GM23338 (cell line): ENCODE data around the gene CDC42BPA. TPM values are rescaled to one million over a fixed set of nuclear protein-coding genes. Genes with fewer than 3 reads are reported as not detected.

Source experiments
- ATAC-seq: fragments of 200-7000 bp; cut with Tn5 transposase; 3 replicates; pipeline ENCODE4 v1.9.1; 2020
- DNase-seq: peaks from one replicate; pipeline ENCODE4 v3.0.0-alpha.2; 2015; ENCODE audit warnings: low spot score
- H2AFZ ChIP-seq: fragments of 200-600 bp; sonication (generic); 2 replicates; pipeline ENCODE4 v1.8.0; 2016; ENCODE audit warnings: antibody characterized with exemption, mild to moderate bottlenecking, moderate library complexity
- H3F3A ChIP-seq: fragments of 200-600 bp; sonication (generic); replicated peaks from 2 replicates; pipeline ENCODE4 v1.8.0; 2017; ENCODE audit warnings: antibody characterized with exemption, mixed run types, low read depth
- H3K27ac ChIP-seq: fragments of 200-600 bp; sonication (generic); 2 replicates; pipeline ENCODE4 v1.6.1; 2016; ENCODE audit warnings: low read depth
- H3K27me3 ChIP-seq: fragments of 200-600 bp; sonication (generic); 2 replicates; pipeline ENCODE4 v1.8.0; 2016; ENCODE audit warnings: mild to moderate bottlenecking, mixed run types, moderate library complexity; ENCODE audit not compliant: insufficient read depth
- H3K36me3 ChIP-seq: fragments of 200-600 bp; sonication (generic); 2 replicates; pipeline ENCODE4 v1.8.0; 2016; ENCODE audit warnings: mild to moderate bottlenecking; ENCODE audit not compliant: insufficient read depth
- H3K4me1 ChIP-seq: fragments of 200-600 bp; sonication (generic); 2 replicates; pipeline ENCODE4 v1.8.0; 2016; ENCODE audit warnings: mild to moderate bottlenecking, moderate library complexity; ENCODE audit not compliant: insufficient read depth
- H3K4me2 ChIP-seq: fragments of 200-600 bp; sonication (generic); 2 replicates; pipeline ENCODE4 v1.7.1; 2017; ENCODE audit warnings: mixed run types
- H3K4me3 ChIP-seq: fragments of 200-600 bp; sonication (generic); 2 replicates; pipeline ENCODE4 v1.6.1; 2016; ENCODE audit warnings: mixed run types
- H3K79me2 ChIP-seq: fragments of 200-600 bp; sonication (generic); replicated peaks from 2 replicates; pipeline ENCODE4 v1.8.0; 2017; ENCODE audit warnings: mild to moderate bottlenecking; ENCODE audit not compliant: insufficient read depth
- H3K9me2 ChIP-seq: fragments of 200-600 bp; sonication (generic); 2 replicates; pipeline ENCODE4 v1.8.0; 2017; ENCODE audit not compliant: insufficient read depth
- H4K20me1 ChIP-seq: fragments of 200-600 bp; sonication (generic); replicated peaks from 2 replicates; pipeline ENCODE4 v1.8.0; 2017; ENCODE audit warnings: mild to moderate bottlenecking; ENCODE audit not compliant: insufficient read depth
- H3K27ac Mint-ChIP-seq: 2 replicates; pipeline ENCODE4 v1.8.0; 2020; ENCODE audit warnings: inconsistent platforms, mild to moderate bottlenecking, moderate library complexity, mixed read lengths
- H3K27me3 Mint-ChIP-seq: 3 replicates; pipeline ENCODE4 v1.8.0; 2022; ENCODE audit warnings: low read depth, mild to moderate bottlenecking, moderate library complexity, mixed read lengths, inconsistent platforms; ENCODE audit not compliant: insufficient read depth, poor library complexity
- H3K36me3 Mint-ChIP-seq: 3 replicates; pipeline ENCODE4 v1.8.0; 2021; ENCODE audit warnings: low read depth, mild to moderate bottlenecking, inconsistent platforms, moderate library complexity, mixed read lengths
- H3K4me1 Mint-ChIP-seq: 3 replicates; pipeline ENCODE4 v1.8.0; 2020; ENCODE audit warnings: mild to moderate bottlenecking, inconsistent platforms, mixed read lengths
- H3K4me3 Mint-ChIP-seq: 3 replicates; pipeline ENCODE4 v1.8.0; 2021; ENCODE audit warnings: moderate library complexity, mild to moderate bottlenecking, inconsistent platforms, mixed read lengths
- H3K9me3 Mint-ChIP-seq: 3 replicates; pipeline ENCODE4 v1.8.0; 2020; ENCODE audit warnings: moderate library complexity, mild to moderate bottlenecking, inconsistent platforms, mixed read lengths
- CREB1 ChIP-seq: fragments of 250-450 bp; sonication (Bioruptor Pico); IDR thresholded peaks from 2 replicates; pipeline ENCODE4 v1.5.0; 2020; ENCODE audit warnings: low read depth, mild to moderate bottlenecking, moderate library complexity
- JUNB ChIP-seq: IDR thresholded peaks from one replicate; pipeline ENCODE4 v1.6.1; 2016; ENCODE audit warnings: antibody characterized with exemption; ENCODE audit not compliant: unreplicated experiment
- NANOG ChIP-seq: IDR thresholded peaks from 2 replicates; pipeline ENCODE4 v1.6.1; 2016; ENCODE audit warnings: antibody characterized with exemption, borderline replicate concordance
- STAT1 ChIP-seq: IDR thresholded peaks from one replicate; pipeline ENCODE4 v1.6.1; 2016; ENCODE audit warnings: antibody characterized with exemption; ENCODE audit not compliant: unreplicated experiment
- ZNF331 ChIP-seq: fragments of 250-450 bp; sonication (Bioruptor Pico); IDR thresholded peaks from 2 replicates; pipeline ENCODE4 v1.5.0; 2020; ENCODE audit warnings: low read depth, mild to moderate bottlenecking, moderate library complexity
- polyA plus RNA-seq: library from polyadenylated mRNA; unstranded; fragments of >200 nt; fragmentation: Nextera tagmentation; extraction: Ambion mirVana; gene quantifications from 2 replicates; pipeline ENCODE4 v1.2.1, GENCODE V29; 2016
- total RNA-seq: library from RNA; depleted of rRNA; stranded (reverse); fragments of >200 nt; shearing (Covaris generic); gene quantifications from 2 replicates; pipeline ENCODE4 v1.2.3, GENCODE V29; 2014
- TF ChIP-seq, protein P1 (sequence below): IDR thresholded peaks from 2 replicates; pipeline ENCODE4 v1.6.1; 2016; ENCODE audit warnings: antibody characterized with exemption
- TF ChIP-seq, protein P2 (sequence below): IDR thresholded peaks from one replicate; pipeline ENCODE4 v1.6.1; 2018; ENCODE audit warnings: antibody characterized with exemption; ENCODE audit not compliant: unreplicated experiment

Gene CDC42BPA
- total and polyA plus RNA-seq, 2 experiments from 2014 or later, result 17.7 to 40.1 TPM

DNA sequence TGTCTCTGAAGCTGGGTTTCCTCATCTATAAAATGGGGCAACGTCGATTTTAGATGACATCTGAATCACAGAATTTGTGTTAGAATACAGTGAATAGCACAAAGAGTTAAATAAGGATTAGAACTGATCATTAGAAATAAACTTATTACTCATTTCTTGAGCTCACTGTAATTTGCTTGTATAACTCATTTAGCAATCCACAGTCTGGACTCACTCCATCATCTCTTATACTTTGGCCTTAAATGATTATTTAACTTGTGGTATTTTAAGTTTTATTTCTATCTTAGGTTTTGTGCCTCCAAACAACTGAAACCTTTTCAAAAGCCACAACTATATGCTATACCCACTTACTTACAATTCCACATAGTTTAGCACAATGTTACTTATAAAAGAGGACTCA lies 128.0 kb downstream of the CDC42BPA start:
- no peak overlapping the region for H3K4me3 Mint-ChIP-seq
- DNase-seq (no peak), ATAC-seq (no peak)
- TF ChIP-seq, protein P1, sequence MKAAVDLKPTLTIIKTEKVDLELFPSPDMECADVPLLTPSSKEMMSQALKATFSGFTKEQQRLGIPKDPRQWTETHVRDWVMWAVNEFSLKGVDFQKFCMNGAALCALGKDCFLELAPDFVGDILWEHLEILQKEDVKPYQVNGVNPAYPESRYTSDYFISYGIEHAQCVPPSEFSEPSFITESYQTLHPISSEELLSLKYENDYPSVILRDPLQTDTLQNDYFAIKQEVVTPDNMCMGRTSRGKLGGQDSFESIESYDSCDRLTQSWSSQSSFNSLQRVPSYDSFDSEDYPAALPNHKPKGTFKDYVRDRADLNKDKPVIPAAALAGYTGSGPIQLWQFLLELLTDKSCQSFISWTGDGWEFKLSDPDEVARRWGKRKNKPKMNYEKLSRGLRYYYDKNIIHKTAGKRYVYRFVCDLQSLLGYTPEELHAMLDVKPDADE, result no peak
- TF ChIP-seq STAT1 (no peak), CREB1 (no peak)
- H3K4me1 Mint-ChIP-seq, result peaks cover 17% of the 10 kb centered on the region
- no peaks in the 10 kb centered on the region for H3K9me2 ChIP-seq
- no peak overlapping the region for H3K4me2 ChIP-seq
- no peak overlapping the region for H3K27ac ChIP-seq
- no peaks in the 10 kb centered on the region for H3K9me3 Mint-ChIP-seq
- no peak overlapping the region for H2AFZ ChIP-seq
- peaks cover 22% of the 10 kb centered on the region for H3K79me2 ChIP-seq
- H4K20me1 ChIP-seq, result no peaks in the 10 kb centered on the region
- no peaks in the 10 kb centered on the region for H3F3A ChIP-seq
- no peak overlapping the region for H3K27ac Mint-ChIP-seq
- no peaks in the 10 kb centered on the region for H3K36me3 ChIP-seq
- no peaks in the 10 kb centered on the region for H3K27me3 ChIP-seq
- peaks cover 16% of the 10 kb centered on the region; the same call in 2 of the 3 replicates for H3K36me3 Mint-ChIP-seq
- peaks cover 11% of the 10 kb centered on the region for H3K4me1 ChIP-seq
- H3K27me3 Mint-ChIP-seq, result peaks cover 2% of the 10 kb centered on the region
- no peak overlapping the region for H3K4me3 ChIP-seq

DNA sequence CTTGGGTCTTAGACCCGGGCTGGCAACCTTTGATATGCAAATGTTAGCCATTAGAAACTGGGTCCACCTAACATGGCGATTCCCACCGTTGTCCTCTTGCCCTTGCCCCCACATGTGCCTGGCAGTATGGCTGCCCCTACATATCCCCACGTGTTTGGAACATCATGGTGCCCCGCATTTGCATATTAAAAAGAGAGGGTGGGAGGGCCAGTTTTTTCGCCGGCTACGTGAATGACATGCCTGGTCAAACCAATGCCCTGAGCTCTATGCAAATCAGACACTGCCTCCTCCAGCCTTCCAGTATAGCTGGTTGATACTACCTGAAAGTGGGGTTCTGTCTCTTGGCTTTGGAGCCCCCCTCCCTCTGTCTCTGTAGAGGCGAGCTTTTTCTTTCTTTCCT lies 133.0 kb downstream of the CDC42BPA start:
- peak; percentile 47 for DNase-seq

DNA sequence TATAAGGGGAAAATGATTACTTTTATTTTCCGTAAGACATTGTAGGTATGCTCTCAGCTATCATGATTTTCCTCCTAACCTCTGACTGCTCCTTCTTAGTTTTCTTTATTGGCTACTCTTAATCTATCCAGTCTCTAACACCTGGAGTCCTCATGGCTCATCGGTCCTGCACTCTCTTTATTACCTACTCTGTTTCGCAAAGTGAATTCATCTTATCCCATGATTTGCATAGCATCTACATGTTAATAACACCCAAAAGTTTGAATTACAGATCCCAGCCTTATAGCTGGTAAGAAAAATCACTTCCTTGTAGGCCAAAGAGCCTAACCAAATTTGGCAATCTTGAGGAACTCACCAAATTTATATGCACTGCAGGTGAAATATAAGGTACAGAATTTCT lies 136.3 kb downstream of the CDC42BPA start:
- ATAC-seq (no peak), DNase-seq (no peak)
- Histone ChIP-seq H3K36me3 (no peaks in the 10 kb centered on the region), H3K79me2 (peaks cover 6% of the 10 kb centered on the region), H3K9me2 (0 out of 2 replicates have a peak, but pooled peaks cover 9% of the 10 kb centered on the region), H3K4me2 (no peak overlapping the region), H3F3A (no peaks in the 10 kb centered on the region), H3K4me3 (no peak overlapping the region), H3K27ac (no peak overlapping the region), H4K20me1 (no peaks in the 10 kb centered on the region; the same call in 1 of the 2 replicates), H3K27me3 (no peaks in the 10 kb centered on the region), H2AFZ (no peak overlapping the region), H3K4me1 (peaks cover 14% of the 10 kb centered on the region)
- TF ChIP-seq, protein P2, sequence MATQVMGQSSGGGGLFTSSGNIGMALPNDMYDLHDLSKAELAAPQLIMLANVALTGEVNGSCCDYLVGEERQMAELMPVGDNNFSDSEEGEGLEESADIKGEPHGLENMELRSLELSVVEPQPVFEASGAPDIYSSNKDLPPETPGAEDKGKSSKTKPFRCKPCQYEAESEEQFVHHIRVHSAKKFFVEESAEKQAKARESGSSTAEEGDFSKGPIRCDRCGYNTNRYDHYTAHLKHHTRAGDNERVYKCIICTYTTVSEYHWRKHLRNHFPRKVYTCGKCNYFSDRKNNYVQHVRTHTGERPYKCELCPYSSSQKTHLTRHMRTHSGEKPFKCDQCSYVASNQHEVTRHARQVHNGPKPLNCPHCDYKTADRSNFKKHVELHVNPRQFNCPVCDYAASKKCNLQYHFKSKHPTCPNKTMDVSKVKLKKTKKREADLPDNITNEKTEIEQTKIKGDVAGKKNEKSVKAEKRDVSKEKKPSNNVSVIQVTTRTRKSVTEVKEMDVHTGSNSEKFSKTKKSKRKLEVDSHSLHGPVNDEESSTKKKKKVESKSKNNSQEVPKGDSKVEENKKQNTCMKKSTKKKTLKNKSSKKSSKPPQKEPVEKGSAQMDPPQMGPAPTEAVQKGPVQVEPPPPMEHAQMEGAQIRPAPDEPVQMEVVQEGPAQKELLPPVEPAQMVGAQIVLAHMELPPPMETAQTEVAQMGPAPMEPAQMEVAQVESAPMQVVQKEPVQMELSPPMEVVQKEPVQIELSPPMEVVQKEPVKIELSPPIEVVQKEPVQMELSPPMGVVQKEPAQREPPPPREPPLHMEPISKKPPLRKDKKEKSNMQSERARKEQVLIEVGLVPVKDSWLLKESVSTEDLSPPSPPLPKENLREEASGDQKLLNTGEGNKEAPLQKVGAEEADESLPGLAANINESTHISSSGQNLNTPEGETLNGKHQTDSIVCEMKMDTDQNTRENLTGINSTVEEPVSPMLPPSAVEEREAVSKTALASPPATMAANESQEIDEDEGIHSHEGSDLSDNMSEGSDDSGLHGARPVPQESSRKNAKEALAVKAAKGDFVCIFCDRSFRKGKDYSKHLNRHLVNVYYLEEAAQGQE, result no peak
- TF ChIP-seq NANOG, result no peak
- no peak for TF ChIP-seq CREB1
- Mint-ChIP-seq H3K36me3 (peaks cover 16% of the 10 kb centered on the region; the same call in 2 of the 3 replicates), H3K9me3 (no peaks in the 10 kb centered on the region), H3K4me1 (peaks cover 24% of the 10 kb centered on the region), H3K4me3 (no peak overlapping the region), H3K27me3 (peaks cover 7% of the 10 kb centered on the region), H3K27ac (peak overlapping the region; percentile 12)

More for the DNA sequence above, 133.0 kb downstream of the CDC42BPA start:
- H3K4me1 ChIP-seq, result peaks cover 15% of the 10 kb centered on the region
- H3K79me2 ChIP-seq, result peaks cover 22% of the 10 kb centered on the region
- peaks cover 12% of the 10 kb centered on the region; the same call in 2 of the 3 replicates for H3K36me3 Mint-ChIP-seq
- H3K4me2 ChIP-seq, result no peak overlapping the region
- H3K36me3 ChIP-seq, result no peaks in the 10 kb centered on the region
- no peaks in the 10 kb centered on the region for H4K20me1 ChIP-seq
- H3K4me3 ChIP-seq, result no peak overlapping the region
- no peaks in the 10 kb centered on the region for H3K9me3 Mint-ChIP-seq
- H3K27me3 ChIP-seq, result no peaks in the 10 kb centered on the region
- no peak overlapping the region for H3K27ac ChIP-seq
- ATAC-seq, result peak; percentile 59
- peaks cover 24% of the 10 kb centered on the region for H3K4me1 Mint-ChIP-seq
- no peak overlapping the region for H3K4me3 Mint-ChIP-seq
- H3K9me2 ChIP-seq, result no peaks in the 10 kb centered on the region
- no peaks in the 10 kb centered on the region for H3F3A ChIP-seq
- no peak overlapping the region for H2AFZ ChIP-seq
- peak overlapping the region; percentile 22 for H3K27ac Mint-ChIP-seq
- H3K27me3 Mint-ChIP-seq, result peaks cover 2% of the 10 kb centered on the region
- TF ChIP-seq NANOG (no peak), JUNB (no peak), ZNF331 (CRISPR knock-in tag) (no peak)
